Midbrain (tissue), 1 donor: Measurements from ENCODE around the gene TMEM178B.

Experiments
- DNase-seq: peaks from one replicate; lab custom pipeline; 2025; lab: John Stamatoyannopoulos, UW

The TMEM178B gene

GRCh38 chr7:141221007-141221612 is 147.2 kb downstream of the TMEM178B start:
- no peak for DNase-seq

- DNase-seq: no peak
Measured at GRCh38 chr7:141225916-141226618, 152.2 kb downstream of the TMEM178B start.

- no peak for DNase-seq
Measured at GRCh38 chr7:141227454-141227853, 153.6 kb downstream of the TMEM178B start.

GRCh38 chr7:141228482-141228881 is 154.6 kb downstream of the TMEM178B start:
- DNase-seq: no peak

GRCh38 chr7:141231018-141231792 is 157.3 kb downstream of the TMEM178B start:
- peak; percentile 71 for DNase-seq

GRCh38 chr7:141232286-141233051 is 158.6 kb downstream of the TMEM178B start:
- no peak for DNase-seq

GRCh38 chr7:141234335-141235105 is 160.7 kb downstream of the TMEM178B start:
- no peak for DNase-seq

GRCh38 chr7:141235656-141236055 is 161.8 kb downstream of the TMEM178B start:
- no peak for DNase-seq

- DNase-seq: no peak
Measured at GRCh38 chr7:141238596-141239243, 164.9 kb downstream of the TMEM178B start.

GRCh38 chr7:141239661-141240060 is 165.8 kb downstream of the TMEM178B start:
- DNase-seq: no peak

- DNase-seq: no peak
Measured at GRCh38 chr7:141242568-141242967, 168.7 kb downstream of the TMEM178B start.

GRCh38 chr7:141243368-141243767 is 169.5 kb downstream of the TMEM178B start:
- no peak for DNase-seq

- DNase-seq: no peak
Measured at GRCh38 chr7:141244435-141244834, 170.6 kb downstream of the TMEM178B start.

GRCh38 chr7:141246426-141246825 is 172.6 kb downstream of the TMEM178B start:
- no peak for DNase-seq

- no peak for DNase-seq
Measured at GRCh38 chr7:141251180-141251579, 177.3 kb downstream of the TMEM178B start.

- DNase-seq: no peak
Measured at GRCh38 chr7:141251957-141252356, 178.1 kb downstream of the TMEM178B start.

GRCh38 chr7:141257597-141257996 is 183.7 kb downstream of the TMEM178B start:
- no peak for DNase-seq

GRCh38 chr7:141258559-141258958 is 184.7 kb downstream of the TMEM178B start:
- DNase-seq: no peak

GRCh38 chr7:141262101-141263090 is 188.5 kb downstream of the TMEM178B start:
- DNase-seq: peak; percentile 36

- no peak for DNase-seq
Measured at GRCh38 chr7:141263508-141263907, 189.6 kb downstream of the TMEM178B start.
